Type B pancreatic cell (in vitro differentiated cells): ENCODE measurements around the gene GRAMD2A. TPM values are rescaled to one million over a fixed set of nuclear protein-coding genes. Genes with fewer than 3 reads are reported as not detected.

ENCODE experiments used
- DNase-seq: peaks from one replicate; pipeline ENCODE4 v3.0.0; 2021; ENCODE audit warnings: mixed read lengths; ENCODE audit not compliant: unreplicated experiment; ENCODE audit errors: extremely low spot score
- H3K27ac Mint-ChIP-seq: 2 replicates; pipeline ENCODE4 v1.8.0; 2021; ENCODE audit warnings: mild to moderate bottlenecking, mixed read lengths
- H3K27me3 Mint-ChIP-seq: 2 replicates; pipeline ENCODE4 v1.8.0; 2021; ENCODE audit warnings: mixed read lengths
- H3K36me3 Mint-ChIP-seq: 2 replicates; pipeline ENCODE4 v1.8.0; 2021; ENCODE audit warnings: mixed read lengths
- H3K4me1 Mint-ChIP-seq: one replicate; pipeline ENCODE4 v1.8.0; 2021; ENCODE audit warnings: mixed read lengths; ENCODE audit not compliant: unreplicated experiment
- H3K4me3 Mint-ChIP-seq: 2 replicates; pipeline ENCODE4 v1.8.0; 2021; ENCODE audit warnings: mild to moderate bottlenecking, mixed read lengths
- H3K9me3 Mint-ChIP-seq: 2 replicates; pipeline ENCODE4 v1.8.0; 2021; ENCODE audit warnings: mixed read lengths
- CTCF ChIP-seq: fragments of 200-600 bp; sonication (generic); conservative IDR thresholded peaks from 2 replicates; pipeline ENCODE4 v1.5.0; 2021; ENCODE audit warnings: antibody characterized with exemption, mild to moderate bottlenecking
- total RNA-seq: library from RNA; stranded (reverse); gene quantifications from 2 replicates; pipeline ENCODE4 v1.2.1, GENCODE V29; 2021; ENCODE audit warnings: low replicate concordance

GRAMD2A gene
- total RNA-seq, 1 donor from 2014 or later = 6.0 TPM

DNA sequence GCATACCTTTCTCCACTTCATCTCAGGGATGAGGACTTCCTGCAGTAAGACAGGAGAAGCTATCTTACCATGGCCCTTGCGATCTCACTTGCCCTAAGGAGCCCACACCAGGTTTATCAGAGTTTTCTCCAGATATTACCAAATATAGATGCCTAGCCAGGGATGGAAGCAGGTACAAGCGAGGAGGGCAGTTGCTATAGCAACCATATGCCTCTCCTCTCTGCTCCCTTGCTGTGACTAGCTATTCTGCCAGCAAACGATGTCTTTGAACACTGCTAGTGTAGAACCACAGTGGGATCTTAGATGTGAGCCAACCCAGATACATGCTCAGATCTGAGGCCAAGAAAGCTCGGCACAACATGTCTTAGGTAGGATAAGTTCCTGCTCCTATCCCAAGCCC lies 33.9 kb downstream of the GRAMD2A start:
- Mint-ChIP-seq H3K27ac (no peak overlapping the region), H3K36me3 (no peaks in the 10 kb centered on the region), H3K4me3 (no peak overlapping the region), H3K27me3 (no peaks in the 10 kb centered on the region), H3K4me1 (peaks cover 6% of the 10 kb centered on the region), H3K9me3 (no peaks in the 10 kb centered on the region)
- no peak for DNase-seq
- TF ChIP-seq CTCF = no peak

GRCh38 chr15:72162569-72162968 lies 35.0 kb downstream of the GRAMD2A start:
- no peak overlapping the region for H3K27ac Mint-ChIP-seq
- no peak overlapping the region for H3K4me3 Mint-ChIP-seq
- H3K9me3 Mint-ChIP-seq = no peaks in the 10 kb centered on the region
- H3K4me1 Mint-ChIP-seq = no peaks in the 10 kb centered on the region
- no peak for TF ChIP-seq CTCF
- DNase-seq = no peak
- H3K27me3 Mint-ChIP-seq = no peaks in the 10 kb centered on the region
- no peaks in the 10 kb centered on the region for H3K36me3 Mint-ChIP-seq

GRCh38 chr15:72161361-72162132 lies 36.0 kb downstream of the GRAMD2A start:
- DNase-seq = no peak
- no peaks in the 10 kb centered on the region for H3K27me3 Mint-ChIP-seq
- H3K9me3 Mint-ChIP-seq = no peaks in the 10 kb centered on the region
- H3K27ac Mint-ChIP-seq = no peak overlapping the region
- no peak overlapping the region for H3K4me3 Mint-ChIP-seq
- no peaks in the 10 kb centered on the region for H3K4me1 Mint-ChIP-seq
- TF ChIP-seq CTCF = no peak
- no peaks in the 10 kb centered on the region for H3K36me3 Mint-ChIP-seq

DNA sequence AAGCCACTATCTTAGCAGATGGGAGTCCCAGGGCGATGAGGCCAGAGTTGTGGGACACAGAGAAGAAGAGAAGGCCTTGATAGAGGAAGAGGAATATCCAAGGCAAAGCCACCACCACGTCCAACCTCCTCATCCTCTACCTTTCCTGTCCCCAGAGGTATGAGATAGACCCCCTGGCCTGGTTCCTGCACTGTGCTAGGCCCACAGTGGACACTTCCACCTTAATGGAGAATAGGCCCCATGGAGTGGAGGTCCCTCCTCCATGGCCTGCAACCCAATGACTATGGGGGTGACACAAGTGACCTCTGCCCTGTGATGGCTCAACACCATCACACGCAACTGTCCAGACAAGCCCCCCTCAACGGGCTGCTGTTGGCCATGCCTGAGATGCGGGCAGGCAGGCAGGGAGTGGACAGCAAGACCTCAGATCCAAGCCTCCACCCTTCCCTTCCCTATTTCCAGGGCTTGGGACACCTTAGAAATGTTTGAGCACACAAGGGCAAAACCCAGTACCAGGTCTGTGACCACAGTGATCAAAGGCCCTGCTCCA lies 36.8 kb downstream of the GRAMD2A start:
- H3K36me3 Mint-ChIP-seq = no peaks in the 10 kb centered on the region
- H3K27me3 Mint-ChIP-seq = no peaks in the 10 kb centered on the region
- TF ChIP-seq CTCF = no peak
- H3K4me3 Mint-ChIP-seq = no peak overlapping the region
- no peaks in the 10 kb centered on the region for H3K9me3 Mint-ChIP-seq
- peaks cover 2% of the 10 kb centered on the region for H3K4me1 Mint-ChIP-seq
- DNase-seq = no peak
- H3K27ac Mint-ChIP-seq = no peak overlapping the region

DNA sequence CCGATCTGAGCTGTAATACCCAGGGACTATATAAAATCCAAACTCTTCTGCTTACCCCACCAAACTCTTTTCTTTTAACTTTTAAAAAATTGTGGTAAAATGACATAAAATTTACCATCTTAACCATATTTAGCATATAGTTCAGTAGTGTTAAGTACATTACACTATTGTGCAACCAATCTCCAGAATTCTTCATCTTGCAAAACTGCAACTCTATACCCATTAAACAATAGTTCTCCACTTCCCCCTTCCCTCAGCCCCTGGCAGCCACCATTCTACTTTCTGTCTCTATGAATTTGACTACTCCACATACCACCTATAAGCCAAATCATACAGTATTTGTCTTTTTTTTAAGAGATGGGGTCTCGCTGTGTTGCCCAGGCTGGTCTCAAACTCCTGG lies 40.7 kb downstream of the GRAMD2A start:
- no peaks in the 10 kb centered on the region for H3K36me3 Mint-ChIP-seq

More for the DNA sequence above, 40.7 kb downstream of the GRAMD2A start:
- no peak overlapping the region for H3K4me3 Mint-ChIP-seq
- no peak overlapping the region for H3K27ac Mint-ChIP-seq
- DNase-seq = no peak
- peaks cover 10% of the 10 kb centered on the region for H3K4me1 Mint-ChIP-seq
- no peaks in the 10 kb centered on the region for H3K27me3 Mint-ChIP-seq
- H3K9me3 Mint-ChIP-seq = no peaks in the 10 kb centered on the region
- no peak for TF ChIP-seq CTCF
